ENCODE measurements around the gene PCSK4. TPM values are rescaled to one million over a fixed set of nuclear protein-coding genes. Genes with fewer than 3 reads are reported as not detected.

The PCSK4 gene
- total RNA-seq, 1 donor from 2014 or later: 7.4 TPM

DNA sequence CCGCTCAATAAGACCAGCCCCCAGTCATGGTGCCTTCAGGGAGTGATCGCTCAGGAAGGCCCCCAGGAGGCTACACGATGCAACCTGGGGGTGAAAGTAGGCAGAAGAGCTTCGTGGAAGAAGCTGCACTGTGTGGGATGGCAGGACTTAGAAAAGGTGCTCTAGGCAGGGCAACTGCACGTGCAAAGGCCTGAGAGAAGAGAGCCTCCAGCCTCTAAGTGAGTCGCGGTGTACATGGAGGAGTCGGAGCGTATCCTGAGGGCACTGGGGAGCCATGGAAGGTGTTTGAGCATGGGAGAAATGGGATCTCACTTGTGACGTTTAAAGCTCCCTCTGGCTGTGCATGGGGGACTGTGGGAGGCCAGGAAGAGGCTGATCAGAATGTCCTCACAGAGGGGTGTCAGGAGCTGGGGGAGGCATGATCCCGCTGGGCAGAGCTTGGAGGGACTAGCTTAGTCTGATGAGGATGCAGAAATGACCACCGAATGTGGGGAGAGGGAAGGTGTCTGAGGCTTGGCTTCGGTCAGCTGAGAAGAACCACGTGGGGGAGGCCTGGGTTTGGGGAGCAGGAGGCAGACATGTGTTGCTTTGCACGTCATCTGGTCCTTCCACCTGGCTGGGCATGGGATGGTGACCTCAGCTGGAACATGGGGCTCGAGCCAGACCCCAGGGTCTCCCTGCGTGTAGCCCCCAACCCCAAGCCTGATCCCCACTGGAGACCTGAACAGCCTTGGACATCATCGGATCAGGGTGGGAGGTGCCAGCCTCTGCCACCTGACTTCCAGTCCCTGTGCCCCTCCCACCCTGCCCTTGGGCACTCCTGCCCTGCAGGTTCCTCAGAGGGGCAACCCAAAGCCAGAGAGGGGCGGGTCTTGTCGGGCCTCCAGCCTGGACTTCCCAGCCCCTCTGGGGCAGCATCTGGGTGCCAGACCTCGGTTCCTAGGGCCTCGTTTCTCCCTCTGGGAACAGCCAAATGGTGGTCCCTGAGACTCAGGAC, 39.1 kb downstream of the PCSK4 start:
- Histone ChIP-seq H3K27me3 (ENCODE audit: low read depth) (peaks cover 100% of the 10 kb centered on the region), H3K9me3 (no peaks in the 10 kb centered on the region), H3K36me3 (no peaks in the 10 kb centered on the region), H3K4me3 (no peak overlapping the region), H3K4me1 (peaks cover 19% of the 10 kb centered on the region), H3K27ac (no peak overlapping the region)
- TF ChIP-seq, protein P1, sequence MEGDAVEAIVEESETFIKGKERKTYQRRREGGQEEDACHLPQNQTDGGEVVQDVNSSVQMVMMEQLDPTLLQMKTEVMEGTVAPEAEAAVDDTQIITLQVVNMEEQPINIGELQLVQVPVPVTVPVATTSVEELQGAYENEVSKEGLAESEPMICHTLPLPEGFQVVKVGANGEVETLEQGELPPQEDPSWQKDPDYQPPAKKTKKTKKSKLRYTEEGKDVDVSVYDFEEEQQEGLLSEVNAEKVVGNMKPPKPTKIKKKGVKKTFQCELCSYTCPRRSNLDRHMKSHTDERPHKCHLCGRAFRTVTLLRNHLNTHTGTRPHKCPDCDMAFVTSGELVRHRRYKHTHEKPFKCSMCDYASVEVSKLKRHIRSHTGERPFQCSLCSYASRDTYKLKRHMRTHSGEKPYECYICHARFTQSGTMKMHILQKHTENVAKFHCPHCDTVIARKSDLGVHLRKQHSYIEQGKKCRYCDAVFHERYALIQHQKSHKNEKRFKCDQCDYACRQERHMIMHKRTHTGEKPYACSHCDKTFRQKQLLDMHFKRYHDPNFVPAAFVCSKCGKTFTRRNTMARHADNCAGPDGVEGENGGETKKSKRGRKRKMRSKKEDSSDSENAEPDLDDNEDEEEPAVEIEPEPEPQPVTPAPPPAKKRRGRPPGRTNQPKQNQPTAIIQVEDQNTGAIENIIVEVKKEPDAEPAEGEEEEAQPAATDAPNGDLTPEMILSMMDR (IDR thresholded peaks at IDR 0.05): no peak
- intact Hi-C loops (cut with DNase I): no loop called here
- no peak for ATAC-seq
- DNase-seq: no peak

- H3K4me1 ChIP-seq: peaks cover 21% of the 10 kb centered on the region
- peaks cover 95% of the 10 kb centered on the region for H3K27me3 ChIP-seq (ENCODE audit: low read depth)
- H3K4me3 ChIP-seq: no peak within 1 kb of the TSS
- no peaks in the 10 kb centered on the region for H3K9me3 ChIP-seq
- no peaks in the 10 kb centered on the region for H3K36me3 ChIP-seq
- H3K27ac ChIP-seq: no peak within 1 kb of the TSS
- DNase-seq (no peak), ATAC-seq (no peak)
- TF ChIP-seq, protein P1 (IDR thresholded peaks at IDR 0.05): no peak
- intact Hi-C loops (cut with DNase I): no loop called here
These were observed 40.4 kb downstream of the PCSK4 start, which contains the start of gene APC2 for GRCh38 chr19:1449467-1450442. APC2 (plus strand) TSS chr19:1450121; CDS start chr19:1453002, 2,881 bp downstream.

GRCh38 chr19:1447944-1448343, 42.2 kb downstream of the PCSK4 start:
- H3K9me3 ChIP-seq: no peaks in the 10 kb centered on the region
- intact Hi-C loops (cut with DNase I): no loop called here
- ATAC-seq: no peak
- peaks cover 3% of the 10 kb centered on the region for H3K36me3 ChIP-seq
- H3K27ac ChIP-seq: no peak overlapping the region
- H3K4me1 ChIP-seq: peaks cover 22% of the 10 kb centered on the region
- peaks cover 77% of the 10 kb centered on the region for H3K27me3 ChIP-seq (ENCODE audit: low read depth)
- DNase-seq: no peak
- no peak overlapping the region for H3K4me3 ChIP-seq
- TF ChIP-seq, protein P1 (IDR thresholded peaks at IDR 0.05): no peak

DNA sequence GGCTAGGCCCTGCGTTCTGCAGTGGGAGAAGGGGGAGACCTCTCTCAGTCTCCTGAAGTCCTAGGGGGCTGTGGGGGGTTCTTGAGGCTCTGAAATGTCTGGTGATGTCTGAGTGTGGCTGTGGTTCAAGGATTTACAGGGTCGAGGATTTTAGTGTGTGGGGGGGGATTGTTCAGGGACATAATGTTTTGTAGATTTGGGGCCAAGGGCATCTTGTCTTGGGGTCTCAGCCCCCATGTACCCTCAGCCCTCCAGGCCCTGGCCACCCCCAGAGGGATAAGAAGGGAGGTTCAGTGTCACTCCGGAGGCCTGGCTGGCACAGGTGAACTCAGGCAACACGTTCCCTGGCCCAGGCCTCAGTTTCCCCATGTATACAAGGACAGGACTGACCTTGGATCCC, 42.6 kb downstream of the PCSK4 start:
- TF ChIP-seq, protein P1 (IDR thresholded peaks at IDR 0.05): no peak
- Histone ChIP-seq H3K27ac (no peak overlapping the region), H3K27me3 (ENCODE audit: low read depth) (peaks cover 72% of the 10 kb centered on the region), H3K4me3 (no peak overlapping the region), H3K4me1 (peaks cover 22% of the 10 kb centered on the region), H3K36me3 (peaks cover 7% of the 10 kb centered on the region), H3K9me3 (no peaks in the 10 kb centered on the region)
- no peak for ATAC-seq
- DNase-seq: no peak
- intact Hi-C loops (cut with DNase I): no loop called here

All from lower lobe of right lung (tissue), 2 donors.